Spinal cord (tissue), 10 donors: ENCODE results near the gene VCX2. TPM values are rescaled to one million over a fixed set of nuclear protein-coding genes. Genes with fewer than 3 reads are reported as not detected.
A peak's percentile ranks its signal among the peaks of the same experiment; 100 is the strongest.
"Not testable (repeated sequence)": the region's sequence is repeated elsewhere in the genome, so short reads cannot be mapped to it uniquely, and the experiment has no call there.

Experiments used
- DNase-seq, 6 donors: peaks; one replicate each; pipeline versions ENCODE4 v3.0.0 to v3.0.0-alpha.2; 2013 to 2015; ENCODE audit warnings: low spot score in 6 of 6, low read depth in 4 of 6
- H3K27ac ChIP-seq: one replicate; pipeline ENCODE4 v1.5.1; 2013; ENCODE audit warnings: low read depth, low read length, control low read depth
- H3K27me3 ChIP-seq: one replicate; pipeline ENCODE4 v1.6.1; 2013; ENCODE audit warnings: low read length; ENCODE audit not compliant: control insufficient read depth, insufficient read depth
- H3K36me3 ChIP-seq: one replicate; pipeline ENCODE4 v1.6.1; 2013; ENCODE audit warnings: low read length; ENCODE audit not compliant: control insufficient read depth, insufficient read depth
- H3K4me1 ChIP-seq: one replicate; pipeline ENCODE4 v1.6.1; 2013; ENCODE audit warnings: low read length; ENCODE audit not compliant: control insufficient read depth, insufficient read depth
- H3K4me3 ChIP-seq: one replicate; pipeline ENCODE4 v1.5.1; 2013; ENCODE audit warnings: low read depth, low read length, control low read depth
- H3K9me3 ChIP-seq: one replicate; pipeline ENCODE4 v1.6.1; 2013; ENCODE audit warnings: low read length; ENCODE audit not compliant: control insufficient read depth, insufficient read depth
- WGBS: methylation state at CpG from one replicate; pipeline ENCODE4 v1.1.5; 2013; ENCODE audit warnings: missing lambda C conversion rate; ENCODE audit not compliant: insufficient coverage; 5-methylcytosine and 5-hydroxymethylcytosine counted together
- polyA plus RNA-seq, 2 donors: library from polyadenylated mRNA; unstranded; fragments of 120-200 nt; gene quantifications; one replicate each; pipeline ENCODE4 v1.2.1, GENCODE V29; 2013; ENCODE audit not compliant: insufficient read length in 2 of 2
- total RNA-seq, 2 donors: library from RNA; depleted of rRNA in 1 of 2; stranded (reverse); fragments of 120-200 nt in 1 of 2; fragments of >200 nt in 1 of 2; gene quantifications; one replicate each; pipeline versions ENCODE4 v1.2.3 to v1.2.4, GENCODE V29; 2013 to 2014
- donor health status: healthy.

VCX2 gene
- total and polyA plus RNA-seq, 4 donors = not detected

DNA sequence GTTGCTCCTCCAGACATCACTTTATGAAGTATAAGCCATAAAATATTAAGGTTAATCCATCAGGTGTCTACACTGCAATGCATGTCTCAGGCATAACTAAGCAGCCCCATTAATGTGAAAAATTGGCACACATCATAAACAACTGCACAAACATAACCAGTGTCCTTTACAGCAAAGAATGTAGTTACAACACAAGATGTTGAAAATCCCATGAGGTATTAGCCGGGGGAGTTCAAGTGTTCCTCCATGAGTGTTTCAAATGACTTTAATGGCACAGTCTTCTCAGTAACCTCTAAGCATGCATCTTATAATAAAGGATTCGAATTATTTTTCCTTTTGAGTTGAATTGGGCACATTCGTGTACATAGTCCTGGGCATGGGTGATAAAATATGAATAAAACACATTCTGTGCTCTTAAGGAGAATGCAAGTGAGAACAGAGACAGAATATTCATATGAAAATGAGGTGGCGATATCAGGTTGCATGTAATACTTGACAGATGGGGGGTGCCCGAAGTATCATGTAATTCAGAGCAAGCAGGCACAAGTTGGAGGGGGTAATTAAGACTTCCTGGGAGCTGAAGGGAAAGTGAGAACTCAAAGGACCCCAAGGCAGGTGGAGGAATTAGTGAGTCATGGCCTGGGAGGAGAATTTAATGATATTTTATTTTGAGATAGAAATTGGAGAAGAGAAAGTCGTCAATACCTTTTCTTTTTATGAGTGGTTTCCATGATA, 18.2 kb upstream of the VCX2 start:
- Histone ChIP-seq H3K4me3 (no peak overlapping the region), H3K36me3 (no peaks in the 10 kb centered on the region), H3K27ac (no peak overlapping the region), H3K27me3 (peaks cover 3% of the 10 kb centered on the region), H3K4me1 (peaks cover under 1% of the 10 kb centered on the region), H3K9me3 (peaks cover 1% of the 10 kb centered on the region)
- 94% methylated on average over 2 of the region's 6 CpGs for WGBS
- DNase-seq = no peak

DNA sequence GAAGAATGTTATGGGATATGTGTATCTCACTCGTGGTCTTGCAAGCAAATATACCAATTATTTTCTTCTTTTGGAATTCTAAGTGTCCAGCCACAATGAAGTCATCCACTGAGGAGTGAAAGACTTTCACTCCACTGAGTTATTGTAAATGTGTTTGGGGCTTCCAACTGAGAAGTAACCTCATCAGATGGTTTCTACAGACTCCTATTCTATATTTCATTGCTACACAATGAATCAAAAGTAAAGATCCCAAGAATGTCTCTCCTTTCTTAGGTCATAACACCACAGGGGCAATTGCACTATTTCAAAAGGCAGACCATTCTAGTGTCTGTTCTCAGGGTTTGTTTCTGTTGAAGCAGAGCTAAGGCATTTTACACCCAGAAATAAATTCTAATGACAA, 12.3 kb upstream of the VCX2 start:
- Histone ChIP-seq H3K27me3 (no peaks in the 10 kb centered on the region), H3K9me3 (no peaks in the 10 kb centered on the region), H3K36me3 (no peaks in the 10 kb centered on the region), H3K4me3 (no peak overlapping the region), H3K4me1 (peaks cover 4% of the 10 kb centered on the region), H3K27ac (no peak overlapping the region)
- WGBS = no CpG with 5 or more reads among the region's 1 CpG
- peak in 1 of 6 donors; percentile 3 for DNase-seq

DNA sequence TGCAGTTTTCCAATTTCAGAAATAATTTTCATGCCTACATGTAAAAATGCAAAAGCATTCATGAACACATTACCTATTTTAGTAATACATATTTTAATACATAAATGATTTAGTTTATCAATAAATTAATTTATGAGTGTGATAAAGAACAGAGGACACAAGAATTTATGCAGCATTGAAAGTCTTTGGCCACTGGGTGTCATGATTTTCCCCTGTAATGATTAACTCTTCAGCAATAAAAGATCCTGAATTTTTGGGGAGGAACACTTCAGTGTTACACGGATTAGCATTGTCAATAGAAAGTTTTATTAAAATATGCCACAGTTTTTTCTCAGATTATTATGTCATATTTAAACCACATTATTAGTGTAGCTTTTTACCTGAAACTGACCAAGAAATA, 8.6 kb upstream of the VCX2 start:
- no peaks in the 10 kb centered on the region for H3K36me3 ChIP-seq
- DNase-seq = peak in 2 of 6 donors; percentile 55 to 67
- whole genome bisulfite sequencing = no CpG with 5 or more reads among the region's 1 CpG
- H3K9me3 ChIP-seq = no peaks in the 10 kb centered on the region
- no peak overlapping the region for H3K4me3 ChIP-seq
- H3K27ac ChIP-seq = no peak overlapping the region
- H3K4me1 ChIP-seq = peaks cover 4% of the 10 kb centered on the region
- no peaks in the 10 kb centered on the region for H3K27me3 ChIP-seq

DNA sequence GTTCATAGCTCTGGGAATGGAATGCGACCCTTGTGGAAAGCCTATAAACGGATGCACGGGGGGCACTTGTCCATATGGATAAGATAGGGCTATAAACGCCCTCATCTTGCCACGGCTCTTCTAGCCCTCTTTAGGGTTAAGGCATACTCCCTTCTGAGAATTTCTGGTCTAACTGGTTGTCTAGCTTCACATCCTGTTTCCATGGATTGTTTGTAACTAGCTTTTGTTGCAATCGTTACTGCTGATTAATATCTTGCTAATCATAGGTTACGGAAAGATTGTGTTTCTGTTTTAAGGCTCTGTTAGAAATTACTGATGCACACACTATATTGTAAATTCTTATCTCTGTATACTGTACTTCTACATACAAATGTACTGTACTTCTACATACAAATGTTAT, 17.1 kb downstream of the VCX2 start:
- not testable (repeated sequence) for H3K27ac ChIP-seq, H3K4me3 ChIP-seq, H3K9me3 ChIP-seq, DNase-seq, H3K27me3 ChIP-seq, H3K36me3 ChIP-seq, H3K4me1 ChIP-seq
- WGBS = no CpG with 5 or more reads among the region's 7 CpGs

DNA sequence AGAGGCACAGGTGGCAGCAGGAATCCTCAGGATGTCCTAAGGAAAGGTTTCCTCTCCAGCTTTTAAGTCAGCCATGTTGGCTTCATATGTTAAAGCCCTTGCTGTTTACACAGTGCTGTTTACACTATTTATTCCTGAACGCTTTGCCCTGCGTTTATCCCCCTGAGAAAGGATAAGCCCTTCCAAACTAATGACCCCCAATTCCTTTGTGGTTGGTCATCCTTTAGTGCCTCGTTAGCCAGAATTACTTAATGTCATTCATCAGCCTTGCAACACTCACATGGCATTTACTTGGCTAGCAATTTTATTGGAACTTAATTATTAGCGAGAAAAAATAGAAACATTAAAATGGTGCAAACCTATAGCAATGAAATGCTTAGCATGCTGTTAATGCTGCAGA, 23.8 kb downstream of the VCX2 start:
- peak in 2 of 6 donors; percentile 2 to 22 for DNase-seq
- Histone ChIP-seq H3K4me1 (no peaks in the 10 kb centered on the region), H3K9me3 (no peaks in the 10 kb centered on the region), H3K4me3 (no peak overlapping the region), H3K27ac (no peak overlapping the region), H3K36me3 (no peaks in the 10 kb centered on the region), H3K27me3 (no peaks in the 10 kb centered on the region)
- WGBS = 40% methylated on average over 2 of the region's 4 CpGs

DNA sequence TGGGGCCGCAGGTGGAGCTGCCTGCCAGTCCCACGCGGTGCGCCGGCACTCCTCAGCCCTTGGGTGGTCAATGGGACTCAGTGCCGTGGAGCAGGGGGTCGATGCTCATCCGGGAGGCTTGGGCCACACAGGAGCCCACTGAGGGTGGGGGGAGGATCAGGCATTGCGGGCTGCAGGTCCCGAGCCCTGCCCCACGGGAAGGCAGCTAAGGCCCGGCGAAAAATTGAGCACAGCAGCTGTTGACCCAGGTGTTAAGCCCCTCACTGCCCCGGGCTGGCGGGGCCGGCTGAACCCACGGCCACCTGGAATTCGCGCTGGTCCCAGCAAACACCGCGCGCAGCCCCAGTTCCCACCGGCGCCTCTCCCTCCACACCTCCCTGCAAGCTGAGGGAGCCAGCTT, 26.1 kb downstream of the VCX2 start:
- whole genome bisulfite sequencing = 95% methylated on average over 22 of the region's 24 CpGs
- Histone ChIP-seq H3K27ac (no peak overlapping the region), H3K4me3 (no peak overlapping the region), H3K4me1 (no peaks in the 10 kb centered on the region), H3K27me3 (no peaks in the 10 kb centered on the region), H3K36me3 (no peaks in the 10 kb centered on the region), H3K9me3 (no peaks in the 10 kb centered on the region)
- no peak for DNase-seq

DNA sequence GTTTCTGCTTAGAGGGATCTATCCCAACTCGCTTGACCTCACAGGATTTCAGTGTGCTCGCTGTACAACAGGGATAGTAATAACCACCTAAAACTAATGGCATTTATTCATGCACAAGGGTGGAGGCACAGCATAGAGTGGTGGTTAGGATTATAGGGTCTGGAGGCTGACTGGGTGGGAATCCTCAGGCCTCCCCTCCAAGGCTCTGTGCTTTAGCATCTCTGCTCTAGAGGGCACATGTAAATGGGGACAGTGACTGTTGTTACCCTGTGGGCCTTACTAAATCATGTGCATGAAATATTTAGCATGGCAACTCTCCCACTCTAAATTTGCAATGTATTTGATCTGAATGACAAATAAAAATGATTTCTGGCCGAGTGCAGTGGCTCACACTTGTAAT, 29.2 kb downstream of the VCX2 start:
- WGBS = 60% methylated on average over 1 of the region's 3 CpGs
- no peaks in the 10 kb centered on the region for H3K9me3 ChIP-seq
- no peaks in the 10 kb centered on the region for H3K36me3 ChIP-seq
- H3K4me3 ChIP-seq = no peak overlapping the region
- DNase-seq = no peak
- no peaks in the 10 kb centered on the region for H3K4me1 ChIP-seq
- H3K27ac ChIP-seq = no peak overlapping the region
- no peaks in the 10 kb centered on the region for H3K27me3 ChIP-seq

DNA sequence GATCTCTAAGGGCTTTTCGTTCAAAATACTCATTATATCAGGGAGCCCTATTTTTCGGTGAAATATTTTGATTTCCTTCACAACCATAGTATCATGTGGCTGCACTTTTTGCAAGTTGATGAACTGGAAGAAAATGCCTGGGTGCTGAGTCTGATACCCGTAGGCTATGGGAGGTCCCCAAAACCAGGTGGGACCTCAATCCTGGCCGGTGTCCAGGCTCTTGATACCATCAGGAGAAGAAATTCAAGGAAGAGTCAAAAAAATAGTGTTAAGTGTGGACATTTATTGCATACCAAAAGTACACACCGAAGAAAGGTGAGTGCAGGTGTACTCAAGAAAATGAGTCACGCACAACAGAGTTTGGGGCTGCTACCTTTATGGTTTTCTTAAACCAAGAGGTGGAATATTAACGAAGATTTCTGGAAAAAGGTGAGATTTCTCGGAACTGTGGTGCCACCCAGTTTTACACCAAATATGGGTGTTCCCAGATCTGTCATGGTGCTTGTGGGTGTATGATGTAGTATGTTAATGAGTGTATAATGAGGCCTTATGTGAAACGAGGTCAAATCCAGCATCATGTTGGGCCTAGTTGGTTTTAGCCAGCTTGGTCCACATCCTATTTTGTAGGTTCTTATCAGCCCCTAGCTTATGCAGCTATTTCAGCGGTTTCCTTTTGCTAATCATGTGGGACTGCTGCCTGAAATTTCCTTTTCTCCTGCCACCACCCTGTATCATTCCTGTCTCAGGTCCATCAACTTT, 29.9 kb downstream of the VCX2 start:
- no peak for DNase-seq
- Histone ChIP-seq H3K27me3 (no peaks in the 10 kb centered on the region), H3K36me3 (no peaks in the 10 kb centered on the region), H3K4me3 (no peak overlapping the region), H3K9me3 (no peaks in the 10 kb centered on the region), H3K4me1 (no peaks in the 10 kb centered on the region), H3K27ac (no peak overlapping the region)
- 95% methylated on average over 7 of the region's 10 CpGs for WGBS

DNA sequence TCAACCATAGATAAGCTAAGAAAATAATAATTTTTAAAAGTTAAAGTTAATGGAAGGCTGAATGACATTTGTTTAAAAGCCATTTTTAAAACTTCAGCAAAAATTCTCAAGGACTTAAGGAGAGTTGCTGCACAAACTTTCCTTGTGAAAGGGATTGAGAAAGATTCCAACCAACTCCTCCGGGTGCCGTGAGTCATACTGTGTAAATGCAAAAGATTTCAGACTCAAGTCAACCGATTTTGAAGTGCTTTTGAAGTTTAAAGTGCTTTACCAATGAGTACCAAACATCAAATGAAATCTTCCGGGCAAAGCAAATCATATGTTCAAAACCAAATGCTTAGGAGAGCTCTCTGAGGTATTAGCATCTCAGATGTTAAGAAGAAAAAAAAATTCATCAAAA, 31.4 kb downstream of the VCX2 start:
- Histone ChIP-seq H3K9me3 (no peaks in the 10 kb centered on the region), H3K27ac (no peak overlapping the region), H3K4me1 (no peaks in the 10 kb centered on the region), H3K4me3 (no peak overlapping the region), H3K36me3 (no peaks in the 10 kb centered on the region), H3K27me3 (no peaks in the 10 kb centered on the region)
- DNase-seq = no peak
- 100% methylated on average over 1 of the region's 4 CpGs for WGBS

DNA sequence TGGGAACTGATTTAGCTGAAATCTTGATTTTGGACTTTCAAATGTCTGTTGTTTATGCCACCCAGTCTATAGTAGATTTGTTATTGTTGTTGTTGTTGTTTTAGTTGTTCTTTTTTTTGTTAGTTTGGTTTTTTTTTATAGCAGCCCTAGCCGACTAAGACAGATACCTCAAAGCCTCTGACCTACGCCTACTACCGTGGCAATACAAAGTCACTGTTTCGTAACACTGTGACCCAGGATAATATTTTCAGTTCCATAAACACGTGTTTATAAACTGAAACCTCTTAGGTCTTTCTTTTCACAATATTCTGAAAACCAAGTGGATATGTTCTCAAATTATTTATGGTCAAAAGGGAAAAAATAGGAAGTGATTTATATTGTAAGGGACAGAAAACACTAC, 32.8 kb downstream of the VCX2 start:
- no peaks in the 10 kb centered on the region for H3K9me3 ChIP-seq
- H3K27me3 ChIP-seq = no peaks in the 10 kb centered on the region
- no peak for DNase-seq
- H3K4me3 ChIP-seq = no peak overlapping the region
- no peak overlapping the region for H3K27ac ChIP-seq
- no peaks in the 10 kb centered on the region for H3K36me3 ChIP-seq
- WGBS = no CpG with 5 or more reads among the region's 5 CpGs
- no peaks in the 10 kb centered on the region for H3K4me1 ChIP-seq
